ENCODE measurements around the gene ACAD8. TPM values are rescaled to one million over a fixed set of nuclear protein-coding genes. Genes with fewer than 3 reads are reported as not detected.
"Not testable (repeated sequence)": the region's sequence is repeated elsewhere in the genome, so short reads cannot be mapped to it uniquely, and the experiment has no call there.

Gene ACAD8
- total RNA-seq, 4 donors from 2014 or later, result 19.4 to 29.6 (median 24.7) TPM

GRCh38 chr11:134282121-134283045 lies 29.0 kb downstream of the ACAD8 start:
- Histone ChIP-seq H3K27ac (no peak overlapping the region), H3K4me1 (no peaks in the 10 kb centered on the region), H3K4me3 (no peak overlapping the region), H3K27me3 (peaks cover 12 to 35% (median 16%) of the 10 kb centered on the region in 3 donors), H3K36me3 (no peaks in the 10 kb centered on the region), H3K9me3 (no peaks in the 10 kb centered on the region)
- DNase-seq (no peak), ATAC-seq (no peak)
- in situ Hi-C loops (cut with MboI; ENCODE audit: low sequenced_read_pairs in 4 of 4), result no loop called here
- intact Hi-C loops (cut with DNase I; ENCODE audit: low total_unique reads), result no loop called here
- TF ChIP-seq, protein P1, sequence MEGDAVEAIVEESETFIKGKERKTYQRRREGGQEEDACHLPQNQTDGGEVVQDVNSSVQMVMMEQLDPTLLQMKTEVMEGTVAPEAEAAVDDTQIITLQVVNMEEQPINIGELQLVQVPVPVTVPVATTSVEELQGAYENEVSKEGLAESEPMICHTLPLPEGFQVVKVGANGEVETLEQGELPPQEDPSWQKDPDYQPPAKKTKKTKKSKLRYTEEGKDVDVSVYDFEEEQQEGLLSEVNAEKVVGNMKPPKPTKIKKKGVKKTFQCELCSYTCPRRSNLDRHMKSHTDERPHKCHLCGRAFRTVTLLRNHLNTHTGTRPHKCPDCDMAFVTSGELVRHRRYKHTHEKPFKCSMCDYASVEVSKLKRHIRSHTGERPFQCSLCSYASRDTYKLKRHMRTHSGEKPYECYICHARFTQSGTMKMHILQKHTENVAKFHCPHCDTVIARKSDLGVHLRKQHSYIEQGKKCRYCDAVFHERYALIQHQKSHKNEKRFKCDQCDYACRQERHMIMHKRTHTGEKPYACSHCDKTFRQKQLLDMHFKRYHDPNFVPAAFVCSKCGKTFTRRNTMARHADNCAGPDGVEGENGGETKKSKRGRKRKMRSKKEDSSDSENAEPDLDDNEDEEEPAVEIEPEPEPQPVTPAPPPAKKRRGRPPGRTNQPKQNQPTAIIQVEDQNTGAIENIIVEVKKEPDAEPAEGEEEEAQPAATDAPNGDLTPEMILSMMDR (IDR thresholded peaks at IDR 0.05 in 4 of 5, conservative IDR thresholded peaks at IDR 0.05 in 1 of 5), result no peak
- no peak for TF ChIP-seq POLR2A (IDR thresholded peaks at IDR 0.05)

GRCh38 chr11:134283461-134284230 lies 30.3 kb downstream of the ACAD8 start:
- in situ Hi-C loops (cut with MboI; ENCODE audit: low sequenced_read_pairs in 4 of 4), result no loop called here
- no peaks in the 10 kb centered on the region for H3K4me1 ChIP-seq
- DNase-seq (no peak), ATAC-seq (no peak)
- H3K27ac ChIP-seq, result no peak overlapping the region
- no peaks in the 10 kb centered on the region for H3K36me3 ChIP-seq
- peaks cover 0 to 22% (median 3%) of the 10 kb centered on the region in 3 donors for H3K27me3 ChIP-seq
- H3K9me3 ChIP-seq, result no peaks in the 10 kb centered on the region
- H3K4me3 ChIP-seq, result no peak overlapping the region
- TF ChIP-seq, protein P1 (IDR thresholded peaks at IDR 0.05 in 4 of 5, conservative IDR thresholded peaks at IDR 0.05 in 1 of 5), result no peak
- TF ChIP-seq POLR2A (IDR thresholded peaks at IDR 0.05), result no peak
- intact Hi-C loops (cut with DNase I; ENCODE audit: low total_unique reads), result no loop called here

GRCh38 chr11:134284349-134284748 lies 31.0 kb downstream of the ACAD8 start:
- intact Hi-C loops (cut with DNase I; ENCODE audit: low total_unique reads); H3K9me3 ChIP-seq; DNase-seq; H3K36me3 ChIP-seq; in situ Hi-C loops (cut with MboI; ENCODE audit: low sequenced_read_pairs in 4 of 4); H3K4me3 ChIP-seq; H3K27ac ChIP-seq; ATAC-seq; H3K4me1 ChIP-seq: not testable (repeated sequence)
- peaks cover 0 to 17% (median 0%) of the 10 kb centered on the region in 3 donors for H3K27me3 ChIP-seq

DNA sequence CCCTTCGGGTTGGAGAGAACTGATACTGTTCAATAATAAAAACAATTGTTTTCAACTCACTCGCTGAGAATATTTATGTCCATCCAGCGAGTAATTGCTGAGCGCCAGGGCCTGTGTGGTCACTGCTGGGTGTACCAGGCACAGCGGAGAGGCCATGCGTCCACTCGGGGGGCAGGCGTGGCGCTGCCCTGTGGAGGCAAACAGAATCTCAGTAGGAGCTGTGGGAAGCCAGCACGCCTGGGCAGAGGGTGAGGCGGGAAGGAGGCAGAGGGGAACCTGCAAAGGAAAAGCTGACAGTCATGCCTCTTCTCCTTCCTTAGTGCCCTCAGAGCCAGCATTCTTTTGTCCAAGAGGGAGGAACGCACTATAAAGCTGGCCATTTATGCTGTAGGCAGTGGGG lies 34.2 kb downstream of the ACAD8 start:
- TF ChIP-seq, protein P1 (IDR thresholded peaks at IDR 0.05 in 4 of 5, conservative IDR thresholded peaks at IDR 0.05 in 1 of 5), result no peak
- TF ChIP-seq POLR2A (IDR thresholded peaks at IDR 0.05), result no peak
- H3K4me1 ChIP-seq, result no peaks in the 10 kb centered on the region
- ATAC-seq (no peak), DNase-seq (no peak)
- no peak overlapping the region for H3K27ac ChIP-seq
- intact Hi-C loops (cut with DNase I; ENCODE audit: low total_unique reads), result no loop called here
- no peaks in the 10 kb centered on the region for H3K9me3 ChIP-seq
- H3K36me3 ChIP-seq, result no peaks in the 10 kb centered on the region
- H3K4me3 ChIP-seq, result no peak overlapping the region
- in situ Hi-C loops (cut with MboI; ENCODE audit: low sequenced_read_pairs in 4 of 4), result no loop called here
- peaks cover 0 to under 1% (median 0%) of the 10 kb centered on the region in 3 donors for H3K27me3 ChIP-seq

DNA sequence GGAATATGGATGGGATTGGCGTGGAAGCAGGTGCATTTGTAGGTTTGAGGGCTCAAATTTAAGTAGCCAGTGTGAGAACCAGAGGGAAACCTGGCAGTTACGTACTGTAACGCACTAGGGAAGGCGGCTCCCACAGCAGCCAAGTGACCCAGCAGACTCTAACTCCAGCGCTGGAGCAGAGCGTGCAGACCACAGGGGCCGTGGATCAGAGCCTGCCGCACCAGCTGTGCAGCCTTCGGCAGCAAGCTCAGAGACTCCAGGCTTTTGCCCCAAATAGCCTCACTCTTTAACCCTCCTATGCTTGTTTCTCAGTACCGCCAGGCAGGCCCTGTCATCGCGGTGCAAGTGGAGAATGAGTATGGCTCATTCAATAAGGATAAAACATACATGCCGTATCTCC lies 35.1 kb downstream of the ACAD8 start:
- no peak overlapping the region for H3K27ac ChIP-seq
- no peaks in the 10 kb centered on the region for H3K36me3 ChIP-seq
- H3K4me1 ChIP-seq, result no peaks in the 10 kb centered on the region
- no peak for TF ChIP-seq POLR2A (IDR thresholded peaks at IDR 0.05)
- TF ChIP-seq, protein P1 (IDR thresholded peaks at IDR 0.05 in 4 of 5, conservative IDR thresholded peaks at IDR 0.05 in 1 of 5), result no peak
- no peak overlapping the region for H3K4me3 ChIP-seq
- no peaks in the 10 kb centered on the region for H3K27me3 ChIP-seq
- intact Hi-C loops (cut with DNase I; ENCODE audit: low total_unique reads), result no loop called here
- no peak for DNase-seq
- ATAC-seq, result no peak
- in situ Hi-C loops (cut with MboI; ENCODE audit: low sequenced_read_pairs in 4 of 4), result no loop called here
- H3K9me3 ChIP-seq, result no peaks in the 10 kb centered on the region

All from gastrocnemius medialis (tissue), 4 donors.